Body of pancreas (tissue), 4 donors: ENCODE results near the gene CCL25. TPM values are rescaled to one million over a fixed set of nuclear protein-coding genes. Genes with fewer than 3 reads are reported as not detected.

Experiments used
- ATAC-seq: fragments of 150-250 bp; one replicate; pipeline ENCODE4 v1.9.1; 2016
- DNase-seq, 4 donors: peaks; one replicate each; pipeline ENCODE4 v3.0.0-alpha.2; 2019
- H3K27ac ChIP-seq, 4 donors: fragments of 200-600 bp; sonication (generic); 1 replicate in 3 of 4; 2 replicates in 1 of 4; pipeline versions ENCODE4 v1.5.1 to v1.6.1; 2016 to 2019; ENCODE audit warnings: mild to moderate bottlenecking in 1 of 4, mixed read lengths in 1 of 4, moderate library complexity in 1 of 4
- H3K27me3 ChIP-seq, 2 donors: fragments of 200-600 bp; sonication (generic); one replicate each; pipeline ENCODE4 v1.6.0; 2016; ENCODE audit warnings: mild to moderate bottlenecking in 1 of 2
- H3K36me3 ChIP-seq, 2 donors: fragments of 200-600 bp; sonication (generic); replicated peaks in 1 of 2; 2 replicates each; pipeline ENCODE4 v1.5.1; 2016; ENCODE audit warnings: low read depth in 2 of 2; ENCODE audit not compliant: insufficient read depth in 1 of 2
- H3K4me1 ChIP-seq: fragments of 200-600 bp; sonication (generic); one replicate; pipeline ENCODE4 v1.6.0; 2016
- H3K4me3 ChIP-seq, 2 donors: fragments of 200-600 bp; sonication (generic); 1 replicate in 1 of 2; 2 replicates in 1 of 2; pipeline ENCODE4 v1.5.1; 2016 to 2019
- H3K9me3 ChIP-seq, 3 donors: fragments of 200-600 bp; sonication (generic); 1 replicate in 2 of 3; 2 replicates in 1 of 3; pipeline ENCODE4 v1.5.1; 2016
- CTCF ChIP-seq, 7 experiments: fragments of 450-650 bp in 4 of 7; fragments of 200-600 bp in 3 of 7; sonication (generic) in 3 of 7; IDR thresholded peaks; one replicate each; pipeline ENCODE4 v1.5.1; 2016 to 2019; ENCODE audit warnings: antibody characterized with exemption in 7 of 7
- POLR2A ChIP-seq, 3 donors: fragments of 450-650 bp; IDR thresholded peaks; one replicate each; pipeline ENCODE4 v1.6.1; 2016; ENCODE audit warnings: antibody characterized with exemption in 3 of 3, mild to moderate bottlenecking in 2 of 3
- WGBS, 2 donors: methylation state at CpG; one replicate each; pipeline ENCODE4 v1.1.5; 2017; 5-methylcytosine and 5-hydroxymethylcytosine counted together
- intact Hi-C: fragments of 100-400 bp; cut with DNase I; formaldehyde crosslinking; loops from one replicate; pipeline ENCODE4 v1.15.1; 2023
- total RNA-seq, 2 donors: library from RNA; depleted of rRNA; stranded (reverse); fragments of >200 nt; gene quantifications; one replicate each; pipeline ENCODE4 v1.1.0, GENCODE V29; 2016

Gene CCL25
- total RNA-seq, 2 donors from 2014 or later = not detected

GRCh38 chr19:8075158-8076074, 22.9 kb downstream of the CCL25 start:
- WGBS, 2 donors = 70 to 82% methylated on average over 9 to 13 of the region's 13 CpGs
- ATAC-seq = no peak

DNA sequence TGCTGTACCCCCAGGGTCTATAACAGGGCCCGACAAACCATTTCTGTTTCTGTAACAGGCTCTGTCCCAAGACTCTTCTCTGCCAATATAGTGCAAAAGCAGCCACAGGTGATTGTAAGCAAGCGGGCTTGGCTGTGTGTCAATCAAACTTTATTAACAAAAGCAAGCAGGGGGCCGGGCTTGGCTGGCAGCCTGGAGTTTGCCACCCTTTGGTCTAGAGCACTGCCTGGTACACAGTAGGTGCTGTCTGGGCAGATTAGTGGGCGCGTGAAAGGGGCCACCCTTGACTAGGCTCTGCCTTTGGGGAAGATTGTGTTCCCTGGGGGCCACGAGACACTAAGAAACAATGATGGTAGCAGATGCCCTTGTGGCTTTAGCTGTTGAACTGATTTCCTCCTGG, 27.4 kb downstream of the CCL25 start:
- TF ChIP-seq POLR2A (IDR thresholded peaks at IDR 0.05) (no peak), CTCF (IDR thresholded peaks at IDR 0.05) (no peak)
- H3K27ac ChIP-seq = no peak overlapping the region
- H3K9me3 ChIP-seq = no peaks in the 10 kb centered on the region
- H3K4me1 ChIP-seq = no peaks in the 10 kb centered on the region
- no peak for ATAC-seq
- H3K36me3 ChIP-seq = no peaks in the 10 kb centered on the region
- no peak overlapping the region for H3K4me3 ChIP-seq
- 98 to 100% methylated on average over 2 to 6 of the region's 6 CpGs for WGBS, 2 donors
- no peak for DNase-seq
- intact Hi-C loops = no loop called here
- no peaks in the 10 kb centered on the region for H3K27me3 ChIP-seq

More at GRCh38 chr19:8075158-8076074, 22.9 kb downstream of the CCL25 start:
- H3K4me3 ChIP-seq = no peak overlapping the region
- no peaks in the 10 kb centered on the region for H3K9me3 ChIP-seq
- no peak overlapping the region for H3K27ac ChIP-seq
- H3K36me3 ChIP-seq = no peaks in the 10 kb centered on the region
- no peak for DNase-seq
- intact Hi-C loops = no loop called here
- H3K27me3 ChIP-seq = no peaks in the 10 kb centered on the region
- TF ChIP-seq POLR2A (IDR thresholded peaks at IDR 0.05) = no peak
- no peak for TF ChIP-seq CTCF (IDR thresholded peaks at IDR 0.05)
- H3K4me1 ChIP-seq = no peaks in the 10 kb centered on the region

DNA sequence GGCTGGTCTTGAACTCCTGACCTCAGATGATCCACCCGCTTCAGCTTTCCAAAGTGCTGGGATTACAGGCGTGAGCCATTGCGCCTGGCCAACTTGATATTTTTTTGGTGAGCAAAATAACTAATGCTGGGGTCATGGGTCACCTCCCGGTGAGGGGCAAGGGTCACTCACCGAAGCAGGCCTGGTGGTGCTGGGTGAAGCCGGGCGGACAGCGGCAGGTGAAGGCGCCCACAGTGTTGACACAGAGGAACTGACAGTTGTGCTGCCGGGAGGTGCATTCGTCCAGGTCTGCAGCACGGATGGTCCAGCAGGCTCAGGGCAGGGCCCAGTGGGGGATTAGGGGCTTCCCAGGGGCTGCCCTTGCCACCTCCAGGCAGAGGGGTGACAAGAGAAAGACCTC, 28.3 kb downstream of the CCL25 start:
- ATAC-seq (no peak), DNase-seq (no peak)
- intact Hi-C loops = no loop called here
- Histone ChIP-seq H3K9me3 (no peaks in the 10 kb centered on the region), H3K27ac (no peak overlapping the region), H3K4me1 (no peaks in the 10 kb centered on the region), H3K4me3 (no peak overlapping the region), H3K27me3 (no peaks in the 10 kb centered on the region), H3K36me3 (no peaks in the 10 kb centered on the region)
- 74 to 86% methylated on average over 6 to 9 of the region's 12 CpGs for WGBS, 2 donors
- no peak for TF ChIP-seq CTCF (IDR thresholded peaks at IDR 0.05)
- no peak for TF ChIP-seq POLR2A (IDR thresholded peaks at IDR 0.05)

- Histone ChIP-seq H3K36me3 (no peaks in the 10 kb centered on the region), H3K9me3 (no peaks in the 10 kb centered on the region), H3K27me3 (no peaks in the 10 kb centered on the region), H3K27ac (no peak overlapping the region), H3K4me3 (no peak overlapping the region), H3K4me1 (no peaks in the 10 kb centered on the region)
- no peak for ATAC-seq
- TF ChIP-seq CTCF (IDR thresholded peaks at IDR 0.05) (no peak), POLR2A (IDR thresholded peaks at IDR 0.05) (no peak)
- 83 to 87% methylated on average over 11 of the region's 11 CpGs for WGBS, 2 donors
- intact Hi-C loops = no loop called here
- no peak for DNase-seq
These were observed 29.3 kb downstream of the CCL25 start for GRCh38 chr19:8081569-8082550.
